ENCODE data around the gene CHERP. TPM values are rescaled to one million over a fixed set of nuclear protein-coding genes. Genes with fewer than 3 reads are reported as not detected.

CHERP gene
- total RNA-seq, 2 experiments from 2014 or later: 47.1 to 48.2 TPM

- POLR2A ChIA-PET: interaction anchor here (0.6 to 1.6 kb wide), 8 partner anchors 8 to 118 kb away, joined by 3 to 12 read pairs (median 5); partner anchors contain the start of genes MED26 and TMEM38A
- H3K4me1 Mint-ChIP-seq (ENCODE audit: low read depth): peaks cover 46% of the 10 kb centered on the region
- H3K4me1 ChIP-seq (ENCODE audit: insufficient read depth, low read length): peaks cover 63% of the 10 kb centered on the region
Observed at GRCh38 chr19:16542910-16543472, 754 bp upstream of the CHERP start.

GRCh38 chr19:16541526-16542044 is 652 bp downstream of the CHERP start:
- peaks cover 47% of the 10 kb centered on the region for H3K4me1 Mint-ChIP-seq (ENCODE audit: low read depth)
- H3K27ac ChIP-seq (ENCODE audit: low read depth in 1 of 2, low read length in 2 of 2): peak overlapping the region in 1 of 2 donors; percentile 79

More at GRCh38 chr19:16542910-16543472, 754 bp upstream of the CHERP start:
- Histone ChIP-seq H3K27ac (ENCODE audit: low read depth in 1 of 2, low read length in 2 of 2) (peak overlapping the region; percentile 75 to 79), H3K36me3 (ENCODE audit: insufficient read depth, low read length) (peaks cover 18% of the 10 kb centered on the region), H3K4me3 (ENCODE audit: low read length) (peak overlapping the region; percentile 95), H3K9me3 (ENCODE audit: control insufficient read depth in 1 of 2, insufficient read depth in 1 of 2, low read length in 2 of 2) (no peaks in the 10 kb centered on the region), H3K27me3 (ENCODE audit: control insufficient read depth in 1 of 2, insufficient read depth in 2 of 2, low read length in 2 of 2) (no peaks in the 10 kb centered on the region)
- Mint-ChIP-seq H3K36me3 (ENCODE audit: low read depth) (peaks cover 35% of the 10 kb centered on the region), H3K4me3 (peak overlapping the region; percentile 97), H3K27me3 (no peaks in the 10 kb centered on the region), H3K9me3 (no peaks in the 10 kb centered on the region), H3K27ac (peak overlapping the region; percentile 84)
- intact Hi-C loops (cut with DNase I, micrococcal nuclease): loop anchor here (1.0 to 2.0 kb wide), 7 partner anchors 23 to 118 kb away; partner anchors contain the start of genes C19orf44 (in 2 of the 2), CALR3 (in 2 of the 2), MED26 (in 2 of the 2) and SMIM7 (in 2 of the 2)
- no peak for DNase-seq
- no peak for ATAC-seq (ENCODE audit: poor library complexity)
- TF ChIP-seq CTCF (IDR thresholded peaks at IDR 0.05): no peak
- CTCF ChIA-PET: no interaction called here

DNA sequence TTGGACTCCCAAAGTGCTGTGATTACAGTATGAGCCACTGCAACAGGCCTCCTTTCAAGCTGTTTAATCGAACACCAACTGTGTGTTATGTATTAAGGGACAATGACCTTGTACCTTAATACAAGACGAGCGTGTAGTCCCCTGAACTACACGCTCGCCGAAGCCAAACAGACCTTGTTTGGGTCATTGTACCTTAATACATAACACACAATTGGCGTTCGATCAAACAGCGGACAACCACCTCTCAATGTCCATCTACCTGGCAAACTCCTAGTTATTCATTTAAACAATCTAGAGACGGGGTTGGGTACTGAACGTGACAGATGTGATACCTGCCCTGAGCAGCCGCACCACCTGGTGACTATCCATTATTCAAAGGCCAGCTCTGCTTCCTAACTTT is 1.3 kb downstream of the CHERP start:
- CTCF ChIA-PET: interaction anchor here (1.0 to 1.4 kb wide), 3 partner anchors 45 to 119 kb away, joined by 3 to 6 read pairs (median 3); partner anchors contain the start of genes C19orf44, CALR3 and SMIM7
- H3K27ac ChIP-seq (ENCODE audit: low read depth in 1 of 2, low read length in 2 of 2): peak overlapping the region in 1 of 2 donors; percentile 79
- no peak for TF ChIP-seq CTCF (IDR thresholded peaks at IDR 0.05)
- H3K4me3 ChIP-seq (ENCODE audit: low read length): peak overlapping the region; percentile 95
- Mint-ChIP-seq H3K4me3 (peak overlapping the region; percentile 97), H3K27ac (peak overlapping the region; percentile 82), H3K4me1 (ENCODE audit: low read depth) (peaks cover 47% of the 10 kb centered on the region), H3K9me3 (no peaks in the 10 kb centered on the region), H3K27me3 (no peaks in the 10 kb centered on the region), H3K36me3 (ENCODE audit: low read depth) (peaks cover 54% of the 10 kb centered on the region)
- ATAC-seq (ENCODE audit: poor library complexity) (no peak), DNase-seq (no peak)
- H3K4me1 ChIP-seq (ENCODE audit: insufficient read depth, low read length): peaks cover 71% of the 10 kb centered on the region
- intact Hi-C loops (cut with DNase I, micrococcal nuclease): no loop called here
- H3K9me3 ChIP-seq (ENCODE audit: control insufficient read depth in 1 of 2, insufficient read depth in 1 of 2, low read length in 2 of 2): no peaks in the 10 kb centered on the region
- H3K36me3 ChIP-seq (ENCODE audit: insufficient read depth, low read length): peaks cover 30% of the 10 kb centered on the region
- H3K27me3 ChIP-seq (ENCODE audit: control insufficient read depth in 1 of 2, insufficient read depth in 2 of 2, low read length in 2 of 2): no peaks in the 10 kb centered on the region
- POLR2A ChIA-PET: no interaction called here

More at GRCh38 chr19:16541526-16542044, 652 bp downstream of the CHERP start:
- peak; percentile 6 for ATAC-seq (ENCODE audit: poor library complexity)
- Histone ChIP-seq H3K9me3 (ENCODE audit: control insufficient read depth in 1 of 2, insufficient read depth in 1 of 2, low read length in 2 of 2) (no peaks in the 10 kb centered on the region), H3K4me1 (ENCODE audit: insufficient read depth, low read length) (peaks cover 71% of the 10 kb centered on the region), H3K36me3 (ENCODE audit: insufficient read depth, low read length) (peaks cover 23% of the 10 kb centered on the region), H3K27me3 (ENCODE audit: control insufficient read depth in 1 of 2, insufficient read depth in 2 of 2, low read length in 2 of 2) (no peaks in the 10 kb centered on the region), H3K4me3 (ENCODE audit: low read length) (peak overlapping the region; percentile 95)
- Mint-ChIP-seq H3K27me3 (no peaks in the 10 kb centered on the region), H3K36me3 (ENCODE audit: low read depth) (peaks cover 49% of the 10 kb centered on the region), H3K4me3 (peak overlapping the region; percentile 97), H3K9me3 (no peaks in the 10 kb centered on the region), H3K27ac (peak overlapping the region; percentile 82)
- ChIA-PET POLR2A (no interaction called here), CTCF (interaction anchor here (1.0 to 1.4 kb wide), 3 partner anchors 46 to 118 kb away, joined by 3 to 6 read pairs (median 3); partner anchors contain the start of genes C19orf44, CALR3 and SMIM7)
- DNase-seq: peak in 3 of 14 experiments; percentile 5 to 8 (median 7)
- no peak for TF ChIP-seq CTCF (IDR thresholded peaks at IDR 0.05)
- intact Hi-C loops (cut with DNase I, micrococcal nuclease): loop anchor here (1.0 to 2.0 kb wide), 7 partner anchors 25 to 119 kb away; partner anchors contain the start of genes C19orf44 (in 2 of the 2), CALR3 (in 2 of the 2), MED26 (in 2 of the 2) and SMIM7 (in 2 of the 2)

All from CD4-positive, alpha-beta T cell (primary cell).